HG03135 (cell line): ENCODE measurements around the gene HBA2.
"Not testable (repeated sequence)": the region's sequence is repeated elsewhere in the genome, so short reads cannot be mapped to it uniquely, and the experiment has no call there.

Experiments
- ATAC-seq: cut with Tn5 transposase; IDR thresholded peaks from one replicate; pipeline ENCODE4 v1.9.1; 2021; ENCODE audit warnings: mild to moderate bottlenecking, moderate library complexity; ENCODE audit not compliant: unreplicated experiment

The HBA2 gene

GRCh38 chr16:154217-155030 is 18.3 kb upstream of the HBA2 start:
- ATAC-seq, result no peak

GRCh38 chr16:155031-155398 is 17.7 kb upstream of the HBA2 start:
- no peak for ATAC-seq

GRCh38 chr16:159136-159849 is 13.4 kb upstream of the HBA2 start:
- ATAC-seq, result no peak

GRCh38 chr16:160242-160641 is 12.4 kb upstream of the HBA2 start:
- not testable (repeated sequence) for ATAC-seq

- ATAC-seq, result no peak
Observed at GRCh38 chr16:160691-161190, 11.9 kb upstream of the HBA2 start.

- no peak for ATAC-seq
Observed at GRCh38 chr16:162271-162991, 10.2 kb upstream of the HBA2 start.

GRCh38 chr16:163139-163538 is 9.5 kb upstream of the HBA2 start:
- ATAC-seq, result not testable (repeated sequence)

GRCh38 chr16:163696-164095 is 9.0 kb upstream of the HBA2 start:
- not testable (repeated sequence) for ATAC-seq

- not testable (repeated sequence) for ATAC-seq
Observed at GRCh38 chr16:164134-164823, 8.4 kb upstream of the HBA2 start.

- ATAC-seq, result no peak
Observed at GRCh38 chr16:164827-165538, 7.7 kb upstream of the HBA2 start.

- no peak for ATAC-seq
Observed at GRCh38 chr16:165539-166374, 6.9 kb upstream of the HBA2 start, which contains the start of gene HBM. TSS of gene HBM (plus strand) at chr16:165978. CDS start at chr16:165998, 20 bp downstream.

GRCh38 chr16:166375-167121 is 6.1 kb upstream of the HBA2 start:
- no peak for ATAC-seq

GRCh38 chr16:167122-167690 is 5.5 kb upstream of the HBA2 start:
- ATAC-seq, result no peak

GRCh38 chr16:168424-168823 is 4.3 kb upstream of the HBA2 start:
- no peak for ATAC-seq

- ATAC-seq, result no peak
Observed at GRCh38 chr16:169014-169413, 3.7 kb upstream of the HBA2 start.

- ATAC-seq, result not testable (repeated sequence)
Observed at GRCh38 chr16:170088-170507, 2.6 kb upstream of the HBA2 start.

GRCh38 chr16:170788-171187 is 1.9 kb upstream of the HBA2 start:
- no peak for ATAC-seq

- not testable (repeated sequence) for ATAC-seq
Observed at GRCh38 chr16:173211-173854, 657 bp downstream of the HBA2 start.
